Thoracic aorta (tissue), 2 donors: ENCODE results near the gene EIF2AK3. TPM values are rescaled to one million over a fixed set of nuclear protein-coding genes. Genes with fewer than 3 reads are reported as not detected.

Experiments
- ATAC-seq: fragments of 150-250 bp; one replicate; pipeline ENCODE4 v1.8.0; 2017; ENCODE audit warnings: low read depth; ENCODE audit not compliant: insufficient number of reproducible peaks, low FRiP score
- DNase-seq: peaks from one replicate; pipeline ENCODE4 v3.0.0-alpha.2; 2020; ENCODE audit warnings: low spot score
- H3K27ac ChIP-seq, 2 donors: fragments of 200-600 bp; sonication (generic); 1 replicate in 1 of 2; 2 replicates in 1 of 2; pipeline ENCODE4 v1.5.1; 2016; ENCODE audit warnings: mild to moderate bottlenecking in 2 of 2, moderate library complexity in 2 of 2
- H3K27me3 ChIP-seq: fragments of 200-600 bp; sonication (generic); replicated peaks from 2 replicates; pipeline ENCODE4 v1.6.0; 2016; ENCODE audit warnings: mild to moderate bottlenecking; ENCODE audit not compliant: insufficient read depth
- H3K36me3 ChIP-seq: fragments of 200-600 bp; sonication (generic); one replicate; pipeline ENCODE4 v1.5.1; 2016
- H3K4me1 ChIP-seq, 2 donors: fragments of 200-600 bp; sonication (generic); 1 replicate in 1 of 2; 2 replicates in 1 of 2; pipeline versions ENCODE4 v1.5.1 to v1.6.0; 2016; ENCODE audit warnings: low read depth in 2 of 2, mild to moderate bottlenecking in 1 of 2; ENCODE audit not compliant: control insufficient read depth in 1 of 2
- H3K4me3 ChIP-seq: fragments of 200-600 bp; sonication (generic); 2 replicates; pipeline ENCODE4 v1.5.1; 2016; ENCODE audit warnings: mild to moderate bottlenecking
- H3K9me3 ChIP-seq: fragments of 200-600 bp; sonication (generic); 2 replicates; pipeline ENCODE4 v1.5.1; 2016
- CTCF ChIP-seq: fragments of 200-600 bp; sonication (generic); IDR thresholded peaks from one replicate; pipeline ENCODE4 v1.5.1; 2019; ENCODE audit warnings: antibody characterized with exemption
- total RNA-seq, 2 donors: library from RNA; depleted of rRNA; stranded (reverse); fragments of >200 nt; gene quantifications; one replicate each; pipeline versions ENCODE4 v1.1.0 to v1.2.3, GENCODE V29; 2016

EIF2AK3 gene
- total RNA-seq, 2 donors from 2014 or later: 23.8 to 33.6 TPM

GRCh38 chr2:88575051-88575450 is 52.2 kb downstream of the EIF2AK3 start:
- ATAC-seq (no peak), DNase-seq (no peak)
- Histone ChIP-seq H3K36me3 (peaks cover 16% of the 10 kb centered on the region), H3K9me3 (no peaks in the 10 kb centered on the region), H3K4me1 (no peaks in the 10 kb centered on the region), H3K27me3 (no peaks in the 10 kb centered on the region), H3K4me3 (no peak overlapping the region), H3K27ac (no peak overlapping the region)
- no peak for TF ChIP-seq CTCF

DNA sequence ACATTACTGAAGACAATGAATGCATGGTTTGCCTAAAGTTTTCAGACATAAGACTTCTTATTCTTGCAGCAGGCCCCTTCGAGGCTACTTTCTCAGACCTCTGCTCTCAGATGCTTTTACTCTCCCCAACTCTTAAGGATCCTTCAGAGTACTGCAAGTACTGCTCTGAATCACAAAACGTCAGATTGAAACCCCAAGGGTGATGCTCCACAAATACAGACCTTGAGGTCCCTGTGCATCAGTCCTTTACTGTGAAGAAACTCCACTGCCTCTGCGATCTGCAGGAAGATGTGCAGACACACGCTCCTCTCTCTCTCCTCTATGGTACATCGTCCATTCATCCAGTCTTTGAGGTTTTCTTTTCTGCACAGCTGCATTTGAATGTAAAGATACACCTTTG is 52.8 kb downstream of the EIF2AK3 start:
- no peak for DNase-seq
- H3K36me3 ChIP-seq: peaks cover 16% of the 10 kb centered on the region
- H3K4me1 ChIP-seq: no peaks in the 10 kb centered on the region
- no peak overlapping the region for H3K4me3 ChIP-seq
- ATAC-seq: no peak
- H3K27me3 ChIP-seq: no peaks in the 10 kb centered on the region
- H3K27ac ChIP-seq: no peak overlapping the region
- no peak for TF ChIP-seq CTCF
- H3K9me3 ChIP-seq: no peaks in the 10 kb centered on the region

- no peak overlapping the region for H3K4me3 ChIP-seq
- DNase-seq (no peak), ATAC-seq (no peak)
- H3K27me3 ChIP-seq: no peaks in the 10 kb centered on the region
- H3K27ac ChIP-seq: no peak overlapping the region
- H3K4me1 ChIP-seq: no peaks in the 10 kb centered on the region
- H3K36me3 ChIP-seq: no peaks in the 10 kb centered on the region
- H3K9me3 ChIP-seq: no peaks in the 10 kb centered on the region
- TF ChIP-seq CTCF: no peak
Observed at GRCh38 chr2:88568179-88568578, 59.1 kb downstream of the EIF2AK3 start.

GRCh38 chr2:88564402-88564801 is 62.9 kb downstream of the EIF2AK3 start:
- Histone ChIP-seq H3K4me1 (no peaks in the 10 kb centered on the region), H3K4me3 (no peak overlapping the region), H3K36me3 (peaks cover 6% of the 10 kb centered on the region), H3K27me3 (no peaks in the 10 kb centered on the region), H3K9me3 (no peaks in the 10 kb centered on the region), H3K27ac (no peak overlapping the region)
- no peak for TF ChIP-seq CTCF
- no peak for DNase-seq
- no peak for ATAC-seq

GRCh38 chr2:88563129-88563528 is 64.1 kb downstream of the EIF2AK3 start:
- no peaks in the 10 kb centered on the region for H3K4me1 ChIP-seq
- H3K9me3 ChIP-seq: no peaks in the 10 kb centered on the region
- H3K27me3 ChIP-seq: no peaks in the 10 kb centered on the region
- H3K36me3 ChIP-seq: peaks cover 6% of the 10 kb centered on the region
- no peak overlapping the region for H3K27ac ChIP-seq
- no peak for DNase-seq
- no peak overlapping the region for H3K4me3 ChIP-seq
- TF ChIP-seq CTCF: no peak
- ATAC-seq: no peak
